Hepatic stellate cell (primary cell): ENCODE measurements around the gene SCGB2A2.

Experiments
- DNase-seq: peaks from one replicate; pipeline ENCODE4 v3.0.0; 2011; ENCODE audit warnings: low spot score

The SCGB2A2 gene

GRCh38 chr11:62306227-62306626 is 36.3 kb downstream of the SCGB2A2 start:
- no peak for DNase-seq

- no peak for DNase-seq
These were observed 38.0 kb downstream of the SCGB2A2 start for GRCh38 chr11:62307950-62308349.

GRCh38 chr11:62309991-62310390 is 40.0 kb downstream of the SCGB2A2 start:
- no peak for DNase-seq

GRCh38 chr11:62315431-62315830 is 45.5 kb downstream of the SCGB2A2 start:
- DNase-seq: no peak

GRCh38 chr11:62322524-62322923 is 52.6 kb downstream of the SCGB2A2 start:
- DNase-seq: no peak
